HG03108 (cell line): Measurements from ENCODE around the gene ESPN.

Experiments
- ATAC-seq: cut with Tn5 transposase; IDR thresholded peaks from one replicate; pipeline ENCODE4 v1.9.1; 2021; ENCODE audit warnings: moderate library complexity; ENCODE audit not compliant: unreplicated experiment

Gene ESPN

GRCh38 chr1:6463120-6463412, 38.5 kb downstream of the ESPN start:
- ATAC-seq, result no peak

GRCh38 chr1:6464514-6464836, 39.9 kb downstream of the ESPN start:
- ATAC-seq, result no peak

- ATAC-seq, result no peak
Measured at GRCh38 chr1:6464915-6465314, 40.3 kb downstream of the ESPN start.

- ATAC-seq, result no peak
Measured at GRCh38 chr1:6465461-6466005, 41.0 kb downstream of the ESPN start.

DNA sequence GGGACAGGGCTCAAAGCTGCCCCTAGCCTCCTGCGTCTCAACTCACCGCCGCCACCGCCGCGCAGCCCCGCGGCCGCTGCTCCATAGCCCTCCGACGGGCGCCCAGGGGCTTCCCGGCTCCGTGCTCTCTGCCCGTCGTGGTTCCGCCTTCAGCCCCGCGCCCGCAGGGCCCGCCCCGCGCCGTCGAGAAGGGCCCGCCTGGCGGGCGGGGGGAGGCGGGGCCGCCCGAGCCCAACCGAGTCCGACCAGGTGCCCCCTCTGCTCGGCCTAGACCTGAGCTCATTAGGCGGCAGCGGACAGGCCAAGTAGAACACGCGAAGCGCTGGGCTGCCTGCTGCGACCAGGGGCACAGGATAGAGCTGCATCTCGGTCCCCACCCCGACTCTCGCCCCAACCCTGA, 41.4 kb downstream of the ESPN start, which contains the start of gene TNFRSF25:
Gene TNFRSF25 (minus strand): TSS at position 151 of the 400 bp plus-strand sequence. CDS start 66 bp downstream, at position 85.
- no peak for ATAC-seq

DNA sequence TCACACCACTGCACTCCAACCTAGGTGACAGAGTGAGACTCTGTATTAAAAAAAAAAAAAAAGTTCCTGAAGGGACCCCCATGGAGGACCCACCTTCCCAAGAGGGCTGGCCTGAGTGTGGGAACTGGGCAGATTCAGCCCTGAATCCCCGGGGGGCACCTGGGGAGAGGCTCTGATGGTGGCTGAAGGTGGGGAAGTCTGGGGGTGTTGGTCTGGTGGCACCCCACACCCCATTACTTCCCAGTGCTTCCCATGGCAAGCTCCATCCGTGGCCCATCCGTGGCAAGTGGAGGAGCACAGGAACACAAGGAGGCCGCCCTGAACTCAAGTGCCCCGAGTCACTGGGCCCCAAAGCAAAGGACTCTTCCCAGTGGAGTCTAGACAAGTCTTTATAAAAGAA, 42.2 kb downstream of the ESPN start:
- ATAC-seq, result no peak

GRCh38 chr1:6467224-6467623, 42.6 kb downstream of the ESPN start:
- no peak for ATAC-seq

DNA sequence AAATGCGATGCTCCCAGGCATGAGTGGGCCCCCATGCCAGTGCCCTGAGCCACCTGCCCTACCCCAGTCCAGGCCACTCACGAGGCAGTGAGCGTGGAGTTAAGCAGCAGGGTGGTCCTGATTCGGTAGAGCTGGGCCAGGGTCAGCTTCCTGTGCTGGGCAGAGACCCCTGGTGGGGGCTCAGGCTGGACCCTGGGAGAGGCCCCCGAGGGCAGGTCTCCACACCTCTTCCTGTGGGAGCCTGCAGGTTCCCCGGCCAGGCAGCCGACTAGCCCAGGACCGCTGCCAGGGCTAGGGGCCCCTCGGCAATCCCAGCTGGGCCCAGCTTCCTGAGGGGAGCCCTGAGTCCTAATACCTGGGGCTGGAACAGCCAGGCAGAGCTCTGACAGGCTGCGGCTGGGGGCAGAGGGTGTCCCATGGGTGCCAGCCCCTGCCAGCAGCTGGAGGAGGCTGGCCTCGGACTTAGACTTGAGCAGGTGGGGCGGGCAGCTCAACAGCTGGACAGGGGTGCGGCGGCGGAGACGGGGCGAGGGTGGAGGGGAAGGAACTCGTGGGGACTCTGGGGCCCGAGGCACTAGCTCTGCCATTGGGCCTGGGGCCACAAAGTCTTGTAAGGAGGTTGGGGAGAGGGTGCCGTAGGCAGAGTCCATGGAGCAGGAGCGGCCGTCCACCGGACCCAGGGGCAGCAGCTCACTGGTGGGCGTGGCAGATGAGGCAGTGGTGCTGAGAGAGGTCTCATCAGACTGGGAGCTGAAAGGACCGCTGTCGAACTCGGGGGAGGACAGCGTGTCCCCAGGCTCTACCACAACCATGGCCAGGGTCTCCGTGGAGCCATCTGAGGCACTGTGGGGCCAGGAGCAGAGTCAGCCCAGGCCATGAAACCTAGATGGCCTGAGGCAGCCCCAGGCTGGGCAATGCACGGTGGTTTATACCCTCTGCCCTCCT, 43.4 kb downstream of the ESPN start:
- no peak for ATAC-seq

- ATAC-seq, result no peak
Measured at GRCh38 chr1:6468729-6469461, 44.3 kb downstream of the ESPN start.

DNA sequence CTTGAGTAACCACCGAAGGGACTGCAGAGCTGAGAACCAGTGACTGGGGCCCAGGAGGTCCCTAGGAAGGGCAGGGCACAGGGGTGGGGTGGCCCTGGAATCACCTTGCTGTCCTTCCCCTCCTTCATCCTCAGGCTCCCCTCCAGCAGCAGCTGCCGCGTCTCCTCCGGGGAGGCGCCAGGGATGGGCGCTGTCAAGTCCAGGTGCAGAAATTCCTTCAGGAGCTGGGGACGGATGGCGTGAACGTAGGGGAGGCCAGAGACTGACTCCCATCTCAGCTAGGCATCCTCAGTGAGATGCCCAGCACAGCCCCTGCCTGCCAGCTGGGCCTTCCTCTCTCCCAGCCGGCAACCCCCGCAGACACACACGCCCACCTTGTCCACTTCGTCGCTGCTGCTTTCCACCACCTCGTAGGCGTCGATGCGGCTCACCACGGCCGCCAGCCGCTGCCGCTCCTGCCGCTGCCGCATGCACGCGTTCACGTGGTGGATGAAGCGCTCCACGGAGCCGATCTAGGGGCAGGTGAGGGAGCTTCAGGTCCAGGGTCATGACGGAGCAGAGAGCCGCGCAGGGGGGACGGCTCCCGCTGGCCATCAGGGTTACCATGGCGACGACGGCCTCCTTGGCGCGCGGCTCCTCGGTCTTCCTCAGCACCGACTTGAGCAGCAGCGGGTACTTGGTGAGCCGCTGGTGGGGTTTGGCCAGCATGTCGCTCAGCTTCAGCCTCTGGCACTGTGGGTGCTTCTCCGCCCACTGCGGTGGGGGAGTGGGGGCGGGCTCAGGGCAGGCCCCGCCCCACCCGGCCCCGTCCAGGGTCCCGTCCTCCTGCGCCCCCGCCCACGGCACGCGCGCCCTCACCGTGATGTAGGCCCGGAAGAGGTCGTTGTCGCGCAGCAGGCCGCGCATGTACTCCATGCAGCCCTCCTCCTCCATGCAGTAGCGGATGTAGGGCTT, 45.8 kb downstream of the ESPN start:
- no peak for ATAC-seq

DNA sequence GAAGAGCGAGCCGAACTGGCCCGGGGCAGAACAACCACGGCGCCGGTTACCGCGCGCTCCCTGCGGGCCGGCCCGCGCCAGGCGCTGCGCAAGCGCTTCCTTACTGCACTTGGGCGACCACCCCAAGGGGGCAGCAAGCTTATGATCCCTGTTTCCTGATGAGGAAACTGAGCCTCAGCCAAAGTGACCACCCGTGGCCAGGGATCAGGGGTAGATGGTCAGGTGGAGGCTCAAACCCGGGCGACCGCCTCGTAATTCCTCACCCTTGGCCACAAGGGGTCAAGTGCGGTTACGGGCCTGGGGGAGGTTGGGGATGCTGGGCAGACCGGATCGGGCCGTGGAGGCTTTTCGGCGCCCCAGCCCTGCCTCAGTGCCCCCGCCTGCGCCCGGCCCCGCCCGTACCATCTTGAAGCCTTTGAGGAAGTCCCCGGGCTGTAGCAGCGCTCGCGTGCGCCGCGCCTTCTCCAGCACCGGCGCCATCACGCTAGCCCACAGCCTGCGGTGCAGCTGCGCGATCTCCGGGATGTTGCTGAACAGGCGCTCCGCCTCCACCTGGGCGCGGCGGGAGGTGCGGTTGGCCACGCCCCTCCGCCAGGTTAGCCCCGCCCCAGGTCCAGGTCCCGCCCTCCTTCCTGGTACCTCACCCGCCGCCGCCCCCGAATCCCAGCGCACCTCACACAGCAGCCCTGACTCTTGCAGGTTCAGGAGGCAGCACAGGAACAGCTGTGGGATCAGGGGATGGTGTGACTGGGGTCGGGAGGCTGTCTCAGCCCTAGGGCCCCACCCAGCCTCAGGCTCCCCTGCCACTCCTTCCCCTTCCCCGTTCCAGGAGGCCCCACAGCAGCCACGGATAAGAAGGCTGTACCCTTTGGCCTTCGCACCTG, 46.8 kb downstream of the ESPN start:
- no peak for ATAC-seq

DNA sequence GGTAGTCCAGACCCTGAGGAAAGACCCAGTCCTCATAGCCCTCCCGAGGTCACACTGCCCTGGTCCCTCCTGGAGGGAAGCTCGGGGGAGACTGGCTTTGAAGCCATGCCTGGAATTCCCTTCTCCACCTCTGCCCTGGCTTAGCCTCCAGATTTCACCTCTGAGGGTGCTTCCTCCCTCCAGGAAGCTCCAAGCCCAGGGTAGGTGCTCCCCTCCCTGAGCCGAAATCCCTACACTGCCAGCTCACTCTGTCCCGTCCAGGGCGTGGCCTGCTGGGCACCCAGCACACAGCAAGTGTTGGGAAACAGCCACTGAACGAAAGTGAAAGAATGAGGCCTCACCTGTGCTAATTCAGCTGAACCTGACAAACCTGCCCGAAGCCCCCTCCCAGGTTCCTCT, 47.4 kb downstream of the ESPN start:
- no peak for ATAC-seq

GRCh38 chr1:6472391-6472790, 47.8 kb downstream of the ESPN start:
- ATAC-seq, result no peak

GRCh38 chr1:6473156-6473555, 48.6 kb downstream of the ESPN start:
- ATAC-seq, result no peak

DNA sequence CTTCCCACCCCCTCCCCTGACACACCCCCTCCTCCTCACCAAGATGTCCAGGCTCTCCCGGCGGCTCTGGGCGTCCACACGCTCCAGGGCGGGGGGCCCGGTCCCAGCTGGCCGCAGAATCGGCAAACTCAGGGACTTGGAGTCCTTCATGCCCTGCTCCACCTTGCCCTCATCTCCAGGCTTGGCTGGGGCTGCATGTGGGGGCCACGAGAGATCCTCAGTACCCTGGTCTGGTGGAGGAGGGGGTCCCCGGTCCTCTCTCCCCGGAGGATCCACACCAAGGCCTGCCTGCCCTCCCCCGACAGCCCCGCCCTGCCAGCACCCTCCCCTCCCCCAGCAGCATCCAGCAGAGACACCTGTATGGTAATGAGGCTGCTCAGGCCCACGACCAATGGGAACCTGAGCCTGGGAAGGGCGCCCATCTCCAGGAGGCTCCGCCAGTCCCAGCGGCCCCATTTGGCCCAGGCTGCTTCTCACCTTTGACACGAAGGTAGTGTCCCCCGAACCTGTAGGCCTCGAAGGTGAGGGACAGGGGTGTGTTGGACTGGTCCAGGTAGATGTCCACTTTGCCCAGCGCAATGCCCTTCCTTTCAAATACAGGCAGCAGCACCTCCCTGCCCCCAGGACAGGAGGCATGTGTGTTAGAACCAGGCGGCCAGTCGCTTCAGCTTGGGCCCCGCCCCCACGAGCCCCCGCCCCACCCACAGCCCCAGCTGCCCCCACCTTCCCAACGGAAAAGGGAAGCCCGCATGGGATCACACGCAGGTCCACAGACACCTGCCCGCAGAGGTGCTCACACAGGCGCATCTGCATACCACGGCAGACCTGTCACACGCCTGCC, 49.6 kb downstream of the ESPN start:
- ATAC-seq, result no peak

- no peak for ATAC-seq
Measured at GRCh38 chr1:6474815-6475282, 50.3 kb downstream of the ESPN start.

DNA sequence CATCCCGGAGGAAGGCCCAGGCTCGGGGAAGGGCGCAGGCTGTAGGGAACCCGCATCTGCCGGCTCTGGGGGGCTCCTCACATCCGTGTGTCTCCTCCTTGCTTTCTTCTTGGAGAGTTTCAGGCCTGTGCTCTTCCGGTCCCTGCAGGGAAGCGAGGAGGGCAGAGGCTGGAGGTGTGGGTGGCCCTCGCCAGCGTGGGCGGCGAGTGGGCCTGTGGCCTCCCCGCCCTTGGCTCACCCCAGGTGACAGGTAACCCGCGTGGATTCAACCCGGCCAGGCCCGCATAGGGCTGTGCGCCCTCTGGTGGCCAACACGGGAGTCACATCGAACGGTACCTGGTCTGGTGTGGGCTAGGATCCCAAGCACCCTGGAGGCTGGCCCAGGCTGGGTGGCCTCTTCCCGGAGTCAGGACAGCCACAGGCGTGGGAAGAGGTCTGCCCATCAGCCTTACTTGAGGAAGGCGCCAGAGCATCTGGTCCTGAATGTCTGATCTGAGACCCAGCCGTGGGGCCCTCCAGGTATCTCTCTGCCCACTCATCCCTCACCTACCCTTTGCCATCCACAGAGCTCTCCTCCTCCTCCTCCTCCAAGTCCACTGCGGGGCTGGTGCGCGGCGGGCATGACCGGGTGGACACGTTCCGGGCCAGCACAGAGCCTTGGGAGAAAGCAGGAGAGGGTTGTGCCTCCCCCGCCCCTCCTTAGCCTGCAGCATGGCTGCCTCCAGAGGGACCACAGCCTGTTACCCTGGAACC, 51.0 kb downstream of the ESPN start:
- no peak for ATAC-seq

DNA sequence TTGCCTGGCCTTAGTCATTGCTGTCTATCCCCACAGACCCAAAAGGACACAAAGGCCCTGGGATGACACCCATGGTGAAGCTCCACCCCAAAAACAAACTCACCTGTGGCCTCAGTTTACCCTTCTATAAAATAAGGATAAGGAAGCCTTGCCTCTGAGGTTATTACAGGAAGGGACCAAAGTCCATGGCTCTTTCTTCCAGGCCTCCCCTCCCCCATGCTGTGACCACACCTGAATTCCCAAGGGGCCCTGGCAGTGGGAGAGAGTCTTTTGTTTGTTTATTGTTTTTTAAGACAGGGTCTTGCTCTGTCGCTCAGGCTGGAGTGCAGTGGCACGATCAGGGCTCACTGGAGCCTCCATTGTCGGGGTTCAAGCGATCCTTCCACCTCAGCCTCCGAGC, 51.9 kb downstream of the ESPN start:
- ATAC-seq, result no peak
